H9 (cell line): ENCODE measurements around the gene CENPA. TPM values are rescaled to one million over a fixed set of nuclear protein-coding genes. Genes with fewer than 3 reads are reported as not detected.
"Not testable (repeated sequence)": the region's sequence is repeated elsewhere in the genome, so short reads cannot be mapped to it uniquely, and the experiment has no call there.

Experiments used
- DNase-seq: peaks from one replicate; pipeline ENCODE4 v3.0.0-alpha.2; 2017
- H2AFZ ChIP-seq: one replicate; pipeline ENCODE4 v1.6.1; 2013; ENCODE audit warnings: mild to moderate bottlenecking, low read length, control low read depth, moderate library complexity
- H2AK5ac ChIP-seq: 2 replicates; pipeline ENCODE4 v1.6.1; 2013; ENCODE audit warnings: low read length, control low read depth, mixed read lengths; ENCODE audit not compliant: insufficient read length
- H2BK120ac ChIP-seq: one replicate; pipeline ENCODE4 v1.6.1; 2013; ENCODE audit warnings: low read depth, mild to moderate bottlenecking, low read length, control low read depth, inconsistent platforms; ENCODE audit not compliant: poor library complexity, severe bottlenecking
- H2BK12ac ChIP-seq: 2 replicates; pipeline ENCODE4 v1.6.1; 2013; ENCODE audit warnings: low read length, control low read depth, mixed read lengths, low read depth; ENCODE audit not compliant: insufficient read length
- H2BK15ac ChIP-seq: 2 replicates; pipeline ENCODE4 v1.6.1; 2013; ENCODE audit warnings: low read depth, low read length, control low read depth
- H2BK20ac ChIP-seq: one replicate; pipeline ENCODE4 v1.6.1; 2013; ENCODE audit warnings: low read depth, mild to moderate bottlenecking, low read length, control low read depth, inconsistent platforms; ENCODE audit not compliant: poor library complexity, severe bottlenecking
- H2BK5ac ChIP-seq: 2 replicates; pipeline ENCODE4 v1.6.1; 2013; ENCODE audit warnings: low read length, control low read depth, mixed read lengths; ENCODE audit not compliant: insufficient read length
- H3K14ac ChIP-seq: 2 replicates; pipeline ENCODE4 v1.6.1; 2013; ENCODE audit warnings: low read length, control low read depth; ENCODE audit not compliant: insufficient read depth
- H3K18ac ChIP-seq: 2 replicates; pipeline ENCODE4 v1.6.1; 2013; ENCODE audit warnings: low read depth, mild to moderate bottlenecking, mixed read lengths, low read length, control low read depth; ENCODE audit not compliant: insufficient read length
- H3K23ac ChIP-seq: 2 replicates; pipeline ENCODE4 v1.6.1; 2013; ENCODE audit warnings: low read length, control low read depth, mixed read lengths, low read depth; ENCODE audit not compliant: insufficient read length
- H3K23me2 ChIP-seq: 2 replicates; pipeline ENCODE4 v1.6.1; 2013; ENCODE audit warnings: low read depth, mild to moderate bottlenecking, mixed read lengths, low read length, control low read depth; ENCODE audit not compliant: insufficient read length, poor library complexity, severe bottlenecking
- H3K27ac ChIP-seq: 2 replicates; pipeline ENCODE4 v1.5.1; 2013; ENCODE audit warnings: low read length, control low read depth, mixed read lengths, low read depth; ENCODE audit not compliant: insufficient read length
- H3K27me3 ChIP-seq: 2 replicates; pipeline ENCODE4 v1.6.1; 2013; ENCODE audit warnings: low read length, control low read depth, inconsistent platforms; ENCODE audit not compliant: insufficient read depth
- H3K4ac ChIP-seq: 2 replicates; pipeline ENCODE4 v1.6.1; 2013; ENCODE audit warnings: low read depth, mild to moderate bottlenecking, control low read depth, inconsistent platforms, low read length, moderate library complexity
- H3K4me1 ChIP-seq: 2 replicates; pipeline ENCODE4 v1.6.1; 2013; ENCODE audit warnings: low read length, control low read depth, inconsistent platforms; ENCODE audit not compliant: insufficient read depth
- H3K4me2 ChIP-seq: 2 replicates; pipeline ENCODE4 v1.6.1; 2013; ENCODE audit warnings: low read length, control low read depth, mixed read lengths; ENCODE audit not compliant: insufficient read length, insufficient read depth
- H3K56ac ChIP-seq: 2 replicates; pipeline ENCODE4 v1.6.1; 2013; ENCODE audit warnings: low read depth, mild to moderate bottlenecking, mixed read lengths, low read length, control low read depth; ENCODE audit not compliant: insufficient read length
- H3K79me1 ChIP-seq: 2 replicates; pipeline ENCODE4 v1.6.1; 2013; ENCODE audit warnings: low read depth, mild to moderate bottlenecking, moderate library complexity, low read length, control low read depth, inconsistent platforms; ENCODE audit not compliant: insufficient read depth, poor library complexity, severe bottlenecking
- H3K79me2 ChIP-seq: 2 replicates; pipeline ENCODE4 v1.6.1; 2013; ENCODE audit warnings: low read length, control low read depth, inconsistent platforms; ENCODE audit not compliant: insufficient read depth
- H3K9ac ChIP-seq: 2 replicates; pipeline ENCODE4 v1.6.1; 2013; ENCODE audit warnings: low read length, control low read depth, mixed read lengths; ENCODE audit not compliant: insufficient read length; ENCODE audit errors: extremely low read depth
- H3K9me3 ChIP-seq: one replicate; pipeline ENCODE4 v1.6.1; 2013; ENCODE audit warnings: low read depth, low read length, inconsistent platforms; ENCODE audit not compliant: control insufficient read depth
- H3T11ph ChIP-seq: one replicate; pipeline ENCODE4 v1.6.1; 2013; ENCODE audit warnings: mild to moderate bottlenecking, low read length, control low read depth, inconsistent platforms
- H4K20me1 ChIP-seq: one replicate; pipeline ENCODE4 v1.6.1; 2013; ENCODE audit not compliant: control insufficient read depth, insufficient read length, insufficient read depth
- H4K5ac ChIP-seq: 2 replicates; pipeline ENCODE4 v1.6.1; 2013; ENCODE audit warnings: low read depth, mild to moderate bottlenecking, mixed read lengths, low read length, control low read depth; ENCODE audit not compliant: insufficient read length
- H4K8ac ChIP-seq: replicated peaks from 2 replicates; pipeline ENCODE4 v1.6.1; 2013; ENCODE audit warnings: low read length, control low read depth, mixed read lengths, low read depth; ENCODE audit not compliant: insufficient read length
- H4K91ac ChIP-seq: 2 replicates; pipeline ENCODE4 v1.6.1; 2013; ENCODE audit warnings: low read depth, mild to moderate bottlenecking, moderate library complexity, mixed read lengths, low read length, control low read depth; ENCODE audit not compliant: insufficient read length
- H3K27ac Mint-ChIP-seq, 3 experiments: 2 replicates in 2 of 3; 3 replicates in 1 of 3; pipeline ENCODE4 v1.8.0; 2020 to 2021; ENCODE audit warnings: mixed read lengths in 3 of 3, mild to moderate bottlenecking in 1 of 3, moderate library complexity in 1 of 3
- H3K27me3 Mint-ChIP-seq: 2 replicates; pipeline ENCODE4 v1.8.0; 2021; ENCODE audit warnings: low read depth, mild to moderate bottlenecking, moderate library complexity, mixed read lengths
- H3K36me3 Mint-ChIP-seq, 3 experiments: 2 replicates in 2 of 3; 3 replicates in 1 of 3; pipeline ENCODE4 v1.8.0; 2020 to 2021; ENCODE audit warnings: low read depth in 3 of 3, mixed read lengths in 3 of 3; ENCODE audit not compliant: insufficient read depth in 1 of 3
- H3K4me1 Mint-ChIP-seq, 2 experiments: 2 replicates each; pipeline ENCODE4 v1.8.0; 2020; ENCODE audit warnings: mixed read lengths in 2 of 2
- H3K4me3 Mint-ChIP-seq, 2 experiments: 2 replicates in 1 of 2; 3 replicates in 1 of 2; pipeline ENCODE4 v1.8.0; 2020 to 2021; ENCODE audit warnings: mild to moderate bottlenecking in 2 of 2, mixed read lengths in 2 of 2, moderate library complexity in 1 of 2
- H3K9me3 Mint-ChIP-seq, 2 experiments: 2 replicates in 1 of 2; 3 replicates in 1 of 2; pipeline ENCODE4 v1.8.0; 2020; ENCODE audit warnings: mild to moderate bottlenecking in 2 of 2, mixed read lengths in 2 of 2, moderate library complexity in 1 of 2
- WGBS: extraction: QIAGEN DNeasy Blood & Tissue Kit; methylation state at CpG from one replicate; pipeline ENCODE4 v1.1.7; 2013; ENCODE audit warnings: missing lambda C conversion rate, low lambda C conversion rate, mixed read lengths; ENCODE audit not compliant: insufficient read length; ENCODE audit errors: extremely low coverage; 5-methylcytosine and 5-hydroxymethylcytosine counted together
- total RNA-seq: library from RNA; stranded (reverse); gene quantifications from 2 replicates; pipeline ENCODE4 v1.2.1, GENCODE V29; 2021
- TF ChIP-seq, protein P1 (sequence below): fragments of 200-600 bp; sonication (generic); conservative IDR thresholded peaks from 3 replicates; pipeline ENCODE4 v1.8.0; 2021; ENCODE audit warnings: antibody characterized with exemption, mild to moderate bottlenecking

The CENPA gene
- total RNA-seq, 1 experiment from 2014 or later: 19.3 TPM

- Mint-ChIP-seq H3K36me3 (peaks cover 53 to 79% (median 76%) of the 10 kb centered on the region in 3 experiments), H3K9me3 (no peaks in the 10 kb centered on the region), H3K27me3 (no peaks in the 10 kb centered on the region), H3K4me1 (peaks cover 0 to 6% of the 10 kb centered on the region in 2 experiments; a peak in 2 of 4 replicates), H3K27ac (no peak overlapping the region), H3K4me3 (no peak overlapping the region)
- H2BK5ac ChIP-seq: no peak overlapping the region
- H2AK5ac ChIP-seq: no peak overlapping the region
- no peaks in the 10 kb centered on the region for H4K20me1 ChIP-seq
- H3K23me2 ChIP-seq: no peaks in the 10 kb centered on the region
- no peak overlapping the region for H4K8ac ChIP-seq
- no peak overlapping the region for H3T11ph ChIP-seq
- WGBS: no CpG with 5 or more reads among the region's 3 CpGs
- H2AFZ ChIP-seq: no peak overlapping the region
- peaks cover 2% of the 10 kb centered on the region; the same call in 1 of the 2 replicates for H3K79me2 ChIP-seq
- no peak overlapping the region for H3K4me2 ChIP-seq
- H2BK12ac ChIP-seq: no peak overlapping the region
- no peak overlapping the region for H3K56ac ChIP-seq
- H3K4me1 ChIP-seq: no peaks in the 10 kb centered on the region
- H2BK20ac ChIP-seq: no peak overlapping the region
- no peak overlapping the region for H3K4ac ChIP-seq
- DNase-seq: no peak
- H3K18ac ChIP-seq: no peak overlapping the region
- no peak overlapping the region for H4K5ac ChIP-seq
- no peaks in the 10 kb centered on the region for H3K9me3 ChIP-seq
- TF ChIP-seq, protein P1, sequence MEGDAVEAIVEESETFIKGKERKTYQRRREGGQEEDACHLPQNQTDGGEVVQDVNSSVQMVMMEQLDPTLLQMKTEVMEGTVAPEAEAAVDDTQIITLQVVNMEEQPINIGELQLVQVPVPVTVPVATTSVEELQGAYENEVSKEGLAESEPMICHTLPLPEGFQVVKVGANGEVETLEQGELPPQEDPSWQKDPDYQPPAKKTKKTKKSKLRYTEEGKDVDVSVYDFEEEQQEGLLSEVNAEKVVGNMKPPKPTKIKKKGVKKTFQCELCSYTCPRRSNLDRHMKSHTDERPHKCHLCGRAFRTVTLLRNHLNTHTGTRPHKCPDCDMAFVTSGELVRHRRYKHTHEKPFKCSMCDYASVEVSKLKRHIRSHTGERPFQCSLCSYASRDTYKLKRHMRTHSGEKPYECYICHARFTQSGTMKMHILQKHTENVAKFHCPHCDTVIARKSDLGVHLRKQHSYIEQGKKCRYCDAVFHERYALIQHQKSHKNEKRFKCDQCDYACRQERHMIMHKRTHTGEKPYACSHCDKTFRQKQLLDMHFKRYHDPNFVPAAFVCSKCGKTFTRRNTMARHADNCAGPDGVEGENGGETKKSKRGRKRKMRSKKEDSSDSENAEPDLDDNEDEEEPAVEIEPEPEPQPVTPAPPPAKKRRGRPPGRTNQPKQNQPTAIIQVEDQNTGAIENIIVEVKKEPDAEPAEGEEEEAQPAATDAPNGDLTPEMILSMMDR: no peak
- H2BK15ac ChIP-seq: no peak overlapping the region
- no peaks in the 10 kb centered on the region for H3K27me3 ChIP-seq
- H3K14ac ChIP-seq: no peak overlapping the region
- H2BK120ac ChIP-seq: no peak overlapping the region
- H4K91ac ChIP-seq: no peak overlapping the region
- no peak overlapping the region for H3K23ac ChIP-seq
- no peak overlapping the region for H3K9ac ChIP-seq
- H3K27ac ChIP-seq: no peak overlapping the region
- H3K79me1 ChIP-seq: no peaks in the 10 kb centered on the region
Measured at GRCh38 chr2:26793518-26793917, 7.7 kb downstream of the CENPA start.

- H3K14ac ChIP-seq, H3K9me3 Mint-ChIP-seq, H3K79me2 ChIP-seq, H3K4ac ChIP-seq, H3K79me1 ChIP-seq, H3K23me2 ChIP-seq, H3K27ac ChIP-seq, DNase-seq, H3K4me3 Mint-ChIP-seq, H4K20me1 ChIP-seq, H3K56ac ChIP-seq, H3K18ac ChIP-seq, H2BK5ac ChIP-seq, H4K5ac ChIP-seq, H2BK120ac ChIP-seq, H3K4me2 ChIP-seq, H2BK20ac ChIP-seq, H2AK5ac ChIP-seq, H3K23ac ChIP-seq, H3K4me1 Mint-ChIP-seq, H2BK15ac ChIP-seq, H3K27me3 ChIP-seq, H3K27me3 Mint-ChIP-seq, H3K4me1 ChIP-seq, H3K27ac Mint-ChIP-seq, H4K91ac ChIP-seq, H4K8ac ChIP-seq, H3K9ac ChIP-seq, H3T11ph ChIP-seq, H3K9me3 ChIP-seq, H2BK12ac ChIP-seq, H2AFZ ChIP-seq: not testable (repeated sequence)
- WGBS: no CpG with 5 or more reads among the region's 17 CpGs
- H3K36me3 Mint-ChIP-seq: peaks cover 42 to 74% (median 63%) of the 10 kb centered on the region in 3 experiments
Measured at GRCh38 chr2:26795135-26795534, 9.3 kb downstream of the CENPA start.
